GM21515 (cell line): Measurements from ENCODE around the gene SPHK1.

Source experiments
- ATAC-seq: cut with Tn5 transposase; IDR thresholded peaks from one replicate; pipeline ENCODE4 v1.9.1; 2021; ENCODE audit not compliant: unreplicated experiment

The SPHK1 gene

GRCh38 chr17:76432004-76432403, 47.6 kb downstream of the SPHK1 start:
- no peak for ATAC-seq

GRCh38 chr17:76432712-76433336, 48.4 kb downstream of the SPHK1 start:
- no peak for ATAC-seq

- no peak for ATAC-seq
Observed at GRCh38 chr17:76433693-76434092, 49.3 kb downstream of the SPHK1 start.

- ATAC-seq = no peak
Observed at GRCh38 chr17:76434870-76435269, 50.5 kb downstream of the SPHK1 start.

- ATAC-seq = no peak
Observed at GRCh38 chr17:76435751-76436150, 51.3 kb downstream of the SPHK1 start.
